ENCODE results near the gene EVL.

DNA sequence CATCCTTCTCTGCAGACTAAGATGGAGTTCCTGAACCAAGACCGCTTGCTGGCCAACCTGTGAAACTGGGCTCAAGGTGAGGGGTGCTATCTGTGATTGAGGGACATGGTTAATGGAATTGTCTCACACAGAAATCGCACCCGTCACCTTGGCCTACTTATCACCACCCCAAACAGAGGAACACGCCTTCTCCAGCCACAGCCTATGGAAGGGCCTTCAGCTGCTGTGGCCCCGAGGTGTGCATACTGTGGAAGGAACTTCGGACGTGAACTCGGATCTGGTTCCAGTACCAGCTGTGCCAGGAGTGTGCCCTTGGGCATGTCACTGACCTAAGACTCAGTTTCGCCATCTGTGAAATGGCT, 44.4 kb downstream of the EVL start:
- TF ChIP-seq, protein P1, sequence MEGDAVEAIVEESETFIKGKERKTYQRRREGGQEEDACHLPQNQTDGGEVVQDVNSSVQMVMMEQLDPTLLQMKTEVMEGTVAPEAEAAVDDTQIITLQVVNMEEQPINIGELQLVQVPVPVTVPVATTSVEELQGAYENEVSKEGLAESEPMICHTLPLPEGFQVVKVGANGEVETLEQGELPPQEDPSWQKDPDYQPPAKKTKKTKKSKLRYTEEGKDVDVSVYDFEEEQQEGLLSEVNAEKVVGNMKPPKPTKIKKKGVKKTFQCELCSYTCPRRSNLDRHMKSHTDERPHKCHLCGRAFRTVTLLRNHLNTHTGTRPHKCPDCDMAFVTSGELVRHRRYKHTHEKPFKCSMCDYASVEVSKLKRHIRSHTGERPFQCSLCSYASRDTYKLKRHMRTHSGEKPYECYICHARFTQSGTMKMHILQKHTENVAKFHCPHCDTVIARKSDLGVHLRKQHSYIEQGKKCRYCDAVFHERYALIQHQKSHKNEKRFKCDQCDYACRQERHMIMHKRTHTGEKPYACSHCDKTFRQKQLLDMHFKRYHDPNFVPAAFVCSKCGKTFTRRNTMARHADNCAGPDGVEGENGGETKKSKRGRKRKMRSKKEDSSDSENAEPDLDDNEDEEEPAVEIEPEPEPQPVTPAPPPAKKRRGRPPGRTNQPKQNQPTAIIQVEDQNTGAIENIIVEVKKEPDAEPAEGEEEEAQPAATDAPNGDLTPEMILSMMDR (IDR thresholded peaks at IDR 0.05): no peak
- no peak for TF ChIP-seq EP300 (IDR thresholded peaks at IDR 0.05)
